NCI-H2196 (cell line): Measurements from ENCODE around the gene LRP2.
"Not testable (repeated sequence)": the region's sequence is repeated elsewhere in the genome, so short reads cannot be mapped to it uniquely, and the experiment has no call there.

Experiments
- DNase-seq: peaks from one replicate; lab custom pipeline; 2025; ENCODE audit not compliant: unreplicated experiment; lab: John Stamatoyannopoulos, UW

Gene LRP2

GRCh38 chr2:169362118-169362893 is at the start of gene LRP2:
Gene LRP2, minus strand, starts transcription at chr2:169362534. Its CDS starts 135 bp downstream, at chr2:169362399.
- no peak for DNase-seq

DNA sequence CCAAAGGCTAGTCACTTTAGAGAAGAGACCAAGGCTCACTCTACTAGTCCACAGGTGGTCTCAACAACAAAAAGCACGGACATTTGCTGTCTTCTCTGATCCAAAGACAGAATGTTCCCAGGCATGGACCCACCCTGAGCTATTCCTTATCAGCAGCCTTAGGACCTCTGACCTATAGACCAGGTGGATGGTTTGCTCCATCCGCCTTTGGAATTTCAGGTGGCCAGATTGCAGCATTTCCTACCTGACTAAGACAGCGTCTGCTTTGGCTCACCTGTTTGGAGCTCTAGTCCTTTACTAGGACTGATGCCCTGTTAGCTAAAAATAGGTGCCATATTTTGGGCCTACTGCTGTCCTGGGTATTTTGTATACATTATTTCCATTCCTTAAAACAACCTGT is 44.6 kb upstream of the LRP2 start:
- no peak for DNase-seq

DNA sequence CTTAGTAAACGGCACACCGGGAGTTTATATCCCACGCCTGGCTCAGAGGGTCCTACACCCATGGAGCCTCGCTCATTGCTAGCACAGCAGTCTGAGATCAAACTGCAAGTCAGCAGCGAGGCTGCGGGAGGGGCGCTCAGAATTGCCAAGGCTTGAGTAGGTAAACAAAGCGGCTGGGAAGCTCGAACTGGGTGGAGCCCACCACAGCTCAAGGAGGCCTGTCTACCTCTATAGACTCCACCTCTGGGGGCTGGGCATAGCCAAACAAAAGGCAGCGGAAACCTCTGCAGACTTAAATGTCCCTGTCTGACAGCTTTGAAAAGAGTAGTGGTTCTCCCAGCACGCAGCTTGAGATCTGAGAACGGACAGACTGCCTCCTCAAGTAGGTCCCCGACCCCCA is 37.2 kb upstream of the LRP2 start:
- DNase-seq = not testable (repeated sequence)

GRCh38 chr2:169397697-169398096 is 35.4 kb upstream of the LRP2 start:
- DNase-seq = no peak

- no peak for DNase-seq
Measured at GRCh38 chr2:169395821-169396374, 33.6 kb upstream of the LRP2 start.

DNA sequence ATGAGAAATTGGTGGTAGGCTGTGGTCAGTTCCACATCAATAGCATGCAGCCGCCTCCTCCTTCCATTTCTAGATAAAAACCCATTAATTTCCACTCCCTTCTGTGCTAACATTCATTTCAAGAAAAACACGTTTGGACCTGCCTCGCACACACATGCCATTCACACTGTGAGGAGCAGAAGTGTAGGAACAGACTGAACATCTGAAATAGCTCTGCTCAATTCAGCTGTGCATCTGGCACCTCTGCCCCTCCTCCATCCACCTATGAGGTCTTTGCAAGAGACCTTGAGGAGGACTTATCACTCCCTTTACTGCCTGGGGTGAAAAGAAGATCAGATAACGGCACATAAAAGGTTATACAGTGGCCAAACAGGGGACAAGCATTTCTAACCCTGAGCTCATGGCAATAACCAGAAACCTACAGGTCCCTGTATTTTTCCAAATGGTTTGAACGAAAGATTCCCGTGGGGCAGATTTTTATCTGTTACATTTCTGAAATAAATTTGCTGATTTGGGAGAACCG is 30.8 kb upstream of the LRP2 start:
- no peak for DNase-seq

DNA sequence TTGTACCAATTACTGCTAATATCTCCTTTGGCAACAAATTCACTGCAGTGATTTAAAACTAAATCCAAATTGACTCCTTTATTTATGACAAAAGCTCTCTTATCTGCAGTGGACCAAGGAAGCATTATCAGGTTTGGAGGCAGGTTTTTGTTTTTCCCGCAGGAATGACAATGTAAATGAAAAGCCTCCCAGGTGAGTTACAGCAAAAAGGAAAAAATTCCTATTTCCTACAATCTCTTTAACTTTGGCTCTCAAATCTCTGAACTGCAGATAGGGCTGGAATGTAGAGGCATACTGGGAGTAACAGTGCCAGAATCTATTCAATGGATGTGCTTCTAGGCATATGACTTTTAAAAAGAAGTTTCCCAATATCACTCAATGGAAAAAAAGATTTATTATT is 28.9 kb upstream of the LRP2 start:
- DNase-seq = no peak

DNA sequence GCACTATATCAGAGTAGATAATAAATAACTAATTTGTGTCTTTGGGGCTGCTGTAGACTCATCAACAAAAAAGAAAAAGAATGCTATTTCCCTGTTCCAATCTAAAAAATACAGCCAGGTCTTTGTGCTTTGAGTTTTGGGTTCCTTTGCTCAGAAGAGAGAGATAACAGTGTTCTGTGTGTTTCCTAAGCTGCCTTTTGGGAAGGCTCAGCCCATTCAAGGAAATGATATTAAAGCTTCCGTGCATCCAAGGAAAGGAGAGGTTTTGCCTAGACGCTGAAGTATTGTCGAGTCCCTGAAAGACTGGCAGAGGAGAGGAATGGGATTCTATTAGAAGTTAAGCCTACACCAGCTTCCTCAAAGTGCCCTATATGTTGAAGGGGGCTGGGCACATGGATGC is 25.8 kb upstream of the LRP2 start:
- no peak for DNase-seq

- DNase-seq = no peak
Measured at GRCh38 chr2:169386722-169387121, 24.4 kb upstream of the LRP2 start.

DNA sequence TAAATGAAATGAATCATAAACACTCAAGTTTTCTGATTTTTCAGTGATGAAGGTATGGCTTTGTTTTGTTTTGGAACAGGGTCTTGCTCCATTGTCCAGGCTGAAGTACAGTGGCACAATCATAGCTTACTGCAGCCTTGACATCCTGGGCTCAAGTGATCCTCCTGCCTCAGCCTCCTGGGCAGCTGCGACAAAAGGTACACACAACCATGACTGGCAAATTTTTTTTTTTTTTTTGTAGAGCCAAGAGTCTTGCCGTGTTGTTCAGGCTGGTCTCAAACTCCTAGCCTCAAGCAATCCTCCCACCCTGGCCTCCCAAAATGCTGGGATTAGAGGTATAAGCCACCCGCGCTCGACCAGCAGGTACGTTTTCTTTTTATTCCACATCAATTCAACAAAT is 22.5 kb upstream of the LRP2 start:
- no peak for DNase-seq

DNA sequence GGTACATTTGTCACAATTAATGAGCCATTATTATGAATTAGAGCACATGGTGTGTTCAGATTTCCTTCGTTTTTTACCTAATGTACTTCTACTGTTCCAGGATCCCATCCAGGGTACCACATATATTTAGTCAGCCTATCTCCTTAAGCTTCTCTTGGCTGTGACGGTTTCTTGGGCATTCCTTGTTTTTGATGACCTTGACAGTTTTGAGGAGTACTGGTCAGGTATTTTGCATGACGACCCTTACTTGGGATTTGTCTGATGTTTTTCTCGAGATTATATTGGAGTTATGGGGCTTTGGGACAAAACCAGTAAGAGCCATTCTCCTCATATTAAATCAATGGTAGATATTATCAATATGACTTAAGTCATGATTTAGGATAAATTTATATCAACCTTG is 10.2 kb upstream of the LRP2 start:
- DNase-seq = no peak

GRCh38 chr2:169366066-169366465 is 3.7 kb upstream of the LRP2 start:
- no peak for DNase-seq

- no peak for DNase-seq
Measured at GRCh38 chr2:169365029-169365480, 2.7 kb upstream of the LRP2 start.

- no peak for DNase-seq
Measured at GRCh38 chr2:169363560-169364150, 1.3 kb upstream of the LRP2 start.

DNA sequence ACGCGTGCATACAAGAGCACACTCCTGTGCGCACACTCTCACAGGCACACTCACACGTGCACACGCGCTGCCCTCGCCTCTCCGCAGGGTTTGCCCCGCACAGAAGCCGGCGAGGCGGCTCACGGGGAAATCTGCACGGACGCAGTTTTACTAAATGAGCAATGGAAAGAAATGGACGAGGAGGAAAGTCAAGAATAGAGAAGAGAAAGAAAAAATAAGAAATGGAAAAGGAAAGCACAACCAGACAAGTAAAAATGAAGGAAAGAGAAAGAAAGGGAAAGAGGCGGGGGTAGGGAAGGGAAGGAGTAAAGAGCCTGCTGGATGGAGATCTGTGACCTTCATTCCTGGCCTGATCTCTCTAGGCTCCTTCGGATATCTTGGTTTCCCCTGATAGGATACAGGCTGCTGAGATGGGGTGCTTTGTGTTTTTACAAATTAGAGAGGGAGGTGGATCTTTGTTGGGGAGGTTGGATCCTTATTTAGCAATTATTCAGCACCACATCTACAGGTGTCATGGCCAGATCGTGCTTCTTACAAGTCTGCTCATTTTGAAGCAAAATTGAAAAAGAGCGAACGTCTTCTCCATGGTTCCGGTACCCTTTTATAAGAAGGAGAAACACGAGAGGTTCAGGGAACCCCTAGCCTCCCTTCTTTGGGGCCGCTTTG is 693 bp upstream of the LRP2 start:
- DNase-seq = no peak

GRCh38 chr2:169361706-169362117 is 622 bp downstream of the LRP2 start:
- no peak for DNase-seq

- no peak for DNase-seq
Measured at GRCh38 chr2:169360984-169361705, 1.2 kb downstream of the LRP2 start.

DNA sequence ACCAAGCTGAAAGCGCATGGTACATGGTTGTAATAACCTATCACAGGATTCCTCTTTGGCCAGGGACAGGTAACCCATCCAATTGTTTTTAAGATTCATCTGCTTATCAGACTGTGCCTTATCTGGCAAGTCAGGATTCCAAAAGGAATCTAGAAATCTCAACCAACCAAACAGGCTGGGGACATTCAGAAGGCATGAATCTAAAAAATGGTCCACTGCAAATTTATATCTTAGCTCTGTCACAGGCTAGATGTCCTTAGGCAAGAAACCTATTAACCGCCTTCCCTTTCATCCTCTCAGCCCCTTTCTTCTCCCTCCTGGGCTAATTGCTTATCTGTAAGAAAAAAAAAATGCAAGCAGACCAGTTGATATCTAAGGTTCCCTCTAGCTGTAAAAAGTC is 4.3 kb downstream of the LRP2 start:
- no peak for DNase-seq

- DNase-seq = no peak
Measured at GRCh38 chr2:169354244-169354643, 8.1 kb downstream of the LRP2 start.

- DNase-seq = no peak
Measured at GRCh38 chr2:169351725-169352124, 10.6 kb downstream of the LRP2 start.

GRCh38 chr2:169349535-169349934 is 12.8 kb downstream of the LRP2 start:
- DNase-seq = no peak
